NCI-H2107 (cell line): ENCODE measurements around the gene WWOX.

ENCODE experiments used
- DNase-seq: peaks from one replicate; lab custom pipeline; 2025; lab: John Stamatoyannopoulos, UW

The WWOX gene

DNA sequence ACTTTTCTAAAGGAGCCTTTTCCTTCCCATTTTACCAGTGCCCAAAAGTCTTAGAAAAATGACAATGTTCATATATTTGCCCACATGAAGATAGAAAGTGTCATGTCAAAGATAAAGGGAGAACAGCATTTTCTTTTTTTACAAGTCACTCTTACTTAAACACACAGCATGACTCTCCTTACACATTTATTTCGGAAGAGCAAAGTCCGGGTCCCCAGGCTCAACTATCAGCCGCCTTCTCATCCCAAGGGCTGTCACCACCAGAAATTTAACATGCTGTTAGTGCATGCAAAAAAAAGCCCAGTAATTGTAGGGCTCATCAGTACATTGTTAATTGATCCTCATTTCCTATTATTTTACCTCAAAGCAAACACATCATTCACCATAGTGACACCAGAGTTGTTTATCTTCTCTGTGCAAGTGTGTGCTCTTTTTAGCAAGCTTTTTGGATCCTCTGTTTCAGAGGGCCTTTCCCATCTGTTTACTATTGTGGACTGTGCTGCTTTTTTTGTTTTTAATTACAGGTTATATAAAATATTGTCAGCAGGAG is 560.3 kb downstream of the WWOX start:
- no peak for DNase-seq

DNA sequence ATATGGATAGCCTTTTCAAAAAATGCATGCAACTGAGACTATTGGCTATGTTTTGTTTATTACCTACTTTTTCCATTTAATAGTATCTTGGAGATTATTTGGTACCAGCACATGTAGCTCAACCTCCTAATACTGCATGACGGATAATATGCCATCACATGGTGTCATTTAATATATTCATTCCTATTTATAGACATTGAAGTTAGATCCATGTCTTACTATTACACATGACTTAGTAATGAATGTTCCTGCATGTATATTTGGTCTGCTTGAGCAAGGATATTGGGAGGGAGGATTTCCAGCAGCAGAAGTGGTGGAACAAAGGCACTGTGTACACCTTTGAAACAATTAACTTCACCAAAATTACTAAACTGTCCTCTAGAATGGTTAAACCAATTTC is 561.3 kb downstream of the WWOX start:
- no peak for DNase-seq

DNA sequence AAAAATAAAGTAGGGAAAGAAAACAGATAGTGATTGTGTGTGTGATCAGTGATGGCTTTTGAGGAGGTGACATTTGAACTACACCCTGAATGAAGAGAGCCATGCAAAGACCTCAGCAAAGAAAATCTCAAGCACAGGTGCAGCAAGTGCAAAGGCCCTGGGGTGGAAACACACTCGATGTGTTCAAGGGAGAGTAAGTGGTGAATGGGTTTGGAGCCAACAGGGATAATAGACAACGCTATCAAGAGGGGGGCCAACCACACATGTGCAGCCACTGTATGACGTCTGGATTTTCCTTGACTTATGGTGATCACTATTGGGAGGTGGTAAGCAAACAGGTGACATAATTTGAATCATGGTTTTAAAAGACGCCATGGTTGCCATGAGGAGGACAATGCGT is 564.2 kb downstream of the WWOX start:
- DNase-seq: no peak

GRCh38 chr16:78664811-78665772 is 565.6 kb downstream of the WWOX start:
- no peak for DNase-seq

DNA sequence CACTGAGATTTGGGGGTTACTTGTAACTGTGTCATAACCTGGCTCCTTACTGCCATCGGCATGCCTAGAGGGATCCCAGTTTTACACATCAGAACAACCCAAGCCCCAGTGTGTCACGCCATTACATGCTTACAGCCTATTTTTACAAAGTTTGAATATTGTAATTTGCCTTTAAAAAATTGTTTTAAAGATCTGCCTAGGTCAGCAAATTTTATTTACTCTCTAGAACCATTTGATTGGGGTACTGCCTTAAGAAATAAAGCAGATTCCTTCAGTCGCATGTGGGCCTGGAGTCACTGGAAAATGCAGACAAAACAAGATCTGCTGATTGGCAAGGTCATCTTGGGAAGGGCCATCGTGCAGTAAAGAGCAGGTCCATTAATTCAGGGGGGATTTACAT is 566.9 kb downstream of the WWOX start:
- no peak for DNase-seq

DNA sequence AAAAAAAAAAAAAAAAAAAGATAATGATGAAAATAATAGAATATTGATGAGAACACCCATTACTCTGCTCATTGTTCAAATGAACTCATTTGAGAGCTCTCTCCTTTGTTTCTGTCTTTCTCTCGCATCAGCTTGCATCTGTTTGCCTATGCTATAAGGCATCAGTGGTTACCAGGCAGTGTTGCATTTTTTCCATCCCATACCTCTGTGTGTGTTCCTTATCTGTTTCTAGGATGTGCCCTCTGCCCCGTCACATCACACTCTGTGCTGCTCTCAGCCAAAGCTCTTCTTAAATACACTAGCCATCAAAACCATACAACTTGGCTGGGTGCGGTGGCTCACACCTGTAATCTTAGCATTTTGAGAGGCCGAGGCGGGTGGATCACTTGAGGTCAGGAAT is 568.2 kb downstream of the WWOX start:
- DNase-seq: no peak

GRCh38 chr16:78668393-78668792 is 568.9 kb downstream of the WWOX start:
- DNase-seq: no peak

DNA sequence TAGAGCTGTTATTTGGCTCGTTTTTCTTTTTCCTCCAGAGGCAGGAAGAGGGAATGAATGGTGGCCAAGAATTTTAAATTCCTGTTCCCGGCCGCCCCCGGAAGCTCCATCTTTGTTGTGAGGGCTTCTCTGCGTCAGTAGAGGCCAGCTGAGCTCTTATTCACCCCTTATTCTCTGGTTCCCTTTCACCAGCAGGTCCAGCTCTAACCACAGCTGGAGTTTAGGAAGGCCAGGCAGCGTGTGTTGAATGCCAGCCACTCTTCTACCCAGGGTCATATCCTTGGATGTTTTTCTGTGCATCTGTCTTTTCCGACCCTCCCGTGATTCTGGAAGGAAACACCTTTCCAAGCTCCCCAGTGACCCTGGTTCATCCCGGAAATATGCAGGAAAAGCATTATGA is 570.5 kb downstream of the WWOX start:
- no peak for DNase-seq

DNA sequence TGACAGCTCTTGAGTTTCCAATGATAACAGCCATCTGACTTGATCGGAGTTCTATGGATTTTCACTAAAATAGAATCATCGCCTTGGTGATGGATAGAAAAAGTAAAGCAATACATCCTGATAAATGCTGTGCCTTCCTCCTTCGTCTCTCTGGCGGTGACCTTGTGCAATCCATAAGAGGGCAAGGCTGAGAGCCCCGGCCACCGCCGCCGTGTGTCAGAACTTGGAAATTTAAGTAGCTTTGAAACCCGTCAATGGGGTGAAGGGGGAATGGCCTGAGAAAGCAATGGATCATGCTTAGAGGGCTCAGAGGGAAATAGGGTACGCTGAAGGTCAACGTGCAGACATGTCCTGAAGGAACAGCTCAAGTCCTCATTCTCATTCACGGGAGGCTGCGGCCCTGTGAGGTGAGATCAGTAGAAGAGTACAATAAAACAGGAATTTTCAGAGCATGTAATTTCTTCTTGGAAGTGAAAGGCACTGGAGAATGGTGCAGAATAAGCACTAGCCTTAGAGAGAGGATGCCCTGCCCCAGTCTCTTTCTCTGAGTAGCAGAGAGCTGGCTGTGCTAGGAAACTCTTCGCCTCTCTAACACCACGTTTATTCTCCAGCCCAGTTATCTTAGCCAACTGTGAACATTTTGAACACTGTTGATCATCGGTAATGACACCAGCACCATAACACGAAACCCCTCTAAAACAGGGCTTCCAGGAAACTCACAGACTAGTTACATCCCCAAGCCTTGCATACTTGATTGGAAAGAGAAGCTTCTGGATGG is 573.5 kb downstream of the WWOX start:
- no peak for DNase-seq

- no peak for DNase-seq
Observed at GRCh38 chr16:78673884-78674283, 574.4 kb downstream of the WWOX start.

GRCh38 chr16:78675312-78675711 is 575.9 kb downstream of the WWOX start:
- no peak for DNase-seq

DNA sequence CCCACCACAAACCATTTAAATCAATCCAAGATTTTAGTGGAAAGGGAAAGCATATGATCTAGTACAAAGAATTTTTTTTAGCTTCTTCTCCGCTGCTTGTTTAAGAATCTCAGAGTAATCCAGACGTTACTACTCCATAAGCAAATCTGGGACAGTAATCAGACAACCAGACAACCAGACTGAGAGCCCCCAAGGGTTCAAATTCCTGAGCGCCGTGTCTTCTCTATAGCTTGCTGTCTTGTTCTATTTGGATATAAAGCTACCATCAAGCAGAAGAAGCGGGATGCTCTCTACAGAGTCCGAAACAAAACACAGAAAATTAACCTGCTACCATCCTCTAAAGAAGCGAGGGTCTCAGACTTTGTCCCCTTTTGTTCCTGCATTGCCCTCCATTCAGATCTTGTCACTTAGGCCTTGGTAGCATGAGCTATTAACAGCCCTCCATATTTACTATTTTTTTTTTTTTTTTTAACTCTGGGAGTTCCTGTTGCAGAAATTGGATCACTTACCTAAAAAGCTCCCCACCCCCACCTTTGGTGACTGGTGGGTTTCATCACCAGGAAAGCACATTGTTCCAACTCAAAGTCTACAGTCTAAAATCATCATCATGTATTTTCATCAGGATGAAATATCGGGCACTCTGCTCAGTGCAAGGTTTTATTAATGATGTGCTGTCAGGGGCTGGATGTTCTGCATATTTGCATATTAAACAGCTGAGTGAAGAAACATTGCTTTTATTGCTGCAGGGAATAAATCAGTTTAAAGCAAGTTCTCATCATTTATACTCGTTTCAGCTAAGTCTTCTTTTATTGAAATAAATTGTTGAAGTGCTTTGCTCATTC is 576.7 kb downstream of the WWOX start:
- no peak for DNase-seq

GRCh38 chr16:78677181-78677731 is 577.8 kb downstream of the WWOX start:
- no peak for DNase-seq

GRCh38 chr16:78679546-78679945 is 580.1 kb downstream of the WWOX start:
- DNase-seq: no peak

- no peak for DNase-seq
Observed at GRCh38 chr16:78681743-78682142, 582.3 kb downstream of the WWOX start.

DNA sequence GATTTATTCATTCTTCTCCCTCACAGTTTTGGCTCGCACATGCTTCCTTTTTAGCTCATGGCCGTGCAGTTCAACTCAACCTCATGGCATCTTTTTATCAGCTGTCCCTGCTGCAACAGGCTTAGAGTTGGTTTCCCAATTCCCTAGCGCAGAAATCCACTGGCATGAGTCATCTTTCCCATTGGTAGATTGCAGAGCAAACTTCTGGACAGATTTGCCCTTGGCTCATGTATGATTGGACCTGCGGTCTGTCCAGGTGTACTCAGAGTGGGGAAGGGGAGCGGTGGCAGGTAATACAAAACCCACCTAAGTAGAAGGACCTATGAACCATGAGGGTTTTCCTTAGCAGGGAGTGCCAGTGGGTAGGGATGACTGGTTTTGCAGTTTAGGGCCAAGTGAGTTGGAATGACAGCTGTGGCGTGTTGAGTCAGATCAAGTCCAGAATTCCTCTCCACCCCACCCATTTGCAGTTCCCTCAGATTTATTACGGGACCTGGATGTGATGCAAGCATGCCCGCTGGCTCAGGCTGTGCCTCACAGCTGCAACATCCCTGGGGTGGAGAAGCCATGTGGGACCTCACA is 584.7 kb downstream of the WWOX start:
- DNase-seq: no peak

DNA sequence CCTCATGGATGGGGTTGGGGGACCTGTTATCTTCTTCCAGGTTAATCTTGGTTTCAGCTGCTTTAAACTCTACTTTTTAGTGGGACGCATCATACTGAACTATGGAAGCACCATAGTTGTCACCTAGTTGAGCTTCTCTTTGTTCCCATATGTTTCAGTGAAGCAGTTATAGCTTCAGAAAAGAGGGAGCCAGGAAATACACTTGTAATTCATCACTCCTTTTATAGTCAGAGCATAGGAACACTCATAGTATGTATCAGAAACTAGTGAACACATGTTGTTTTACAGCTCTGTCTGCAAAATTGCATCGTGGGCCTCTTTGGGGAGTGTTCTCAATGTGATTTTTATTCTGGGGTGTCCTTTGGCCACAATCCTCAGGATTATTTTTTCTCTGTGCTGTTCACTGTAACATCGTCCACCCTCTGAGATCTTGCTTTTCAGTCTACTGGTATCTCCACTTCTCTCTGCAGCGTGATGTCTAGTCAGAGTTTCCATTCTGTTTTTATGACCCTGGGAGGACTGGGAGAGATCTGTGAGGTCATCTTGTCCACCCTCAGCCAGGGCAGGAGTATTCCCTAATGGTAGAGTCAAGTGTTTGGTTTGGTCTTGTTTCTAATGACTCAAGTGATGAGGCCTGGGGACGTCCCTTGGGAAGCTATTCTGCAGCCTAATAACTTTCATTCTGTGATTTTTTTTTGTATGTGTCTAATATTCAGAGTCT is 585.4 kb downstream of the WWOX start:
- DNase-seq: no peak

GRCh38 chr16:78686601-78687000 is 587.1 kb downstream of the WWOX start:
- no peak for DNase-seq

DNA sequence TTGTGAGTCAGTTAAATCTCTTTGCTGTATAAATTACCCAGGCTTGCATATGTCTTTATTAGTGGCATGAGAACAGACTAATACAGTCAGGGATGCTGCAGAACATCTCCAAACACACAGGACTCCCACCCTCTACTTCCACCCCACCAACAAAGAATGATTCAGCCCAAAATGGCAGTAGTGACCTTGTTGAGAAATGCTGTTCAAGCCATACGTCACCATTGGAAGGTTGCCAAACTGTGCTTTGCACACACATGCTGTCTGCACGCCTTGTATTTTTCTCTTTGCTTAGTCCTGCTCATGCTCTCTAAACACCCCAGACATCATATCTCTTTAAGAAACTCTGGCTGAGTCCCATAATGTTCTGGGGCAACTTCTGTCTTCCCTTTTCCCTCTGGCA is 589.6 kb downstream of the WWOX start:
- no peak for DNase-seq

GRCh38 chr16:78689536-78689935 is 590.1 kb downstream of the WWOX start:
- DNase-seq: no peak

GRCh38 chr16:78690510-78690909 is 591.1 kb downstream of the WWOX start:
- no peak for DNase-seq
